Progenitor cell of endocrine pancreas (in vitro differentiated cells): Measurements from ENCODE around the gene PLXND1. TPM values are rescaled to one million over a fixed set of nuclear protein-coding genes. Genes with fewer than 3 reads are reported as not detected.

Experiments used
- DNase-seq: peaks from one replicate; pipeline ENCODE4 v3.0.0; 2021; ENCODE audit warnings: low spot score; ENCODE audit not compliant: unreplicated experiment
- H3K27ac Mint-ChIP-seq: 2 replicates; pipeline ENCODE4 v1.8.0; 2021; ENCODE audit warnings: mild to moderate bottlenecking, moderate library complexity, mixed read lengths
- H3K27me3 Mint-ChIP-seq: 2 replicates; pipeline ENCODE4 v1.8.0; 2021; ENCODE audit warnings: mixed read lengths
- H3K36me3 Mint-ChIP-seq: 2 replicates; pipeline ENCODE4 v1.8.0; 2022; ENCODE audit warnings: mixed read lengths; ENCODE audit not compliant: insufficient read depth
- H3K4me1 Mint-ChIP-seq: 2 replicates; pipeline ENCODE4 v1.8.0; 2021; ENCODE audit warnings: low read depth, mixed read lengths
- H3K4me3 Mint-ChIP-seq: 2 replicates; pipeline ENCODE4 v1.8.0; 2021; ENCODE audit warnings: low read depth, mild to moderate bottlenecking, moderate library complexity, mixed read lengths
- H3K9me3 Mint-ChIP-seq: 2 replicates; pipeline ENCODE4 v1.8.0; 2021; ENCODE audit warnings: low read depth, mixed read lengths
- total RNA-seq: library from RNA; stranded (reverse); gene quantifications from 2 replicates; pipeline ENCODE4 v1.2.1, GENCODE V29; 2021
- TF ChIP-seq, protein P1 (sequence below): fragments of 200-600 bp; sonication (generic); IDR thresholded peaks from one replicate; pipeline ENCODE4 v1.5.0; 2021; ENCODE audit warnings: antibody characterized with exemption, mild to moderate bottlenecking; ENCODE audit not compliant: unreplicated experiment

PLXND1 gene
- total RNA-seq, 1 donor from 2014 or later: 18.0 TPM

DNA sequence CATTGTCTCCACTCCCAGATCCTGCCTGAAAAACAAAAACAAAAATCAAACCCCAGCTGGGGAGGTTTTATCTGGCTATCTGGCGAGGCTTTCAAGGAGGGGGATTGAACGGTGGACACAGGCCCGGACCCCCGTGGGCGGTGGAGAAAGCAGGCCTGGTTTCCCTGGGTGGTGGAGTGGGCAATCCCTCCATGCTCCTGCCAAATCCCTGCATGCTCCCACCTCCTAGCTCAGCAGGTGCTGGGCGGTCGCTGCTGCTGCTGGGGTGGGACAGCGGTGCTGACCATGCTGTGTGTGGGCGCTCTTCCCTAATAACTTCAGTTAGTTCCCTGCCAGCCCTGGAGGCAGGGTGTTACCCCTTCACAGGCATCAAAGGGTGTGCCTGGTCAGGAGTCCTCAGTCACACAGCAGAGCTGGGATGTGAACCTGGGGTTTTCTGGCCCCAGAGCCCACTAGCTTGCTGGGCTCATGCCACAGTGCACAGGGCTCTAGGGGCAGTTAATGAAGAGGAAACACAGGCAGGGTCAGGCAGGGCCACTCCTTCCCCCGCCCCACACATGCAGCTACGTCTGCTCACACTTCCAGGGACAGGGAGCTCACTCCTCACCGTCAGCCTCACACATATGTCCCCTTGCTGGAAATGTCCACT is 15.9 kb upstream of the PLXND1 start:
- TF ChIP-seq, protein P1, sequence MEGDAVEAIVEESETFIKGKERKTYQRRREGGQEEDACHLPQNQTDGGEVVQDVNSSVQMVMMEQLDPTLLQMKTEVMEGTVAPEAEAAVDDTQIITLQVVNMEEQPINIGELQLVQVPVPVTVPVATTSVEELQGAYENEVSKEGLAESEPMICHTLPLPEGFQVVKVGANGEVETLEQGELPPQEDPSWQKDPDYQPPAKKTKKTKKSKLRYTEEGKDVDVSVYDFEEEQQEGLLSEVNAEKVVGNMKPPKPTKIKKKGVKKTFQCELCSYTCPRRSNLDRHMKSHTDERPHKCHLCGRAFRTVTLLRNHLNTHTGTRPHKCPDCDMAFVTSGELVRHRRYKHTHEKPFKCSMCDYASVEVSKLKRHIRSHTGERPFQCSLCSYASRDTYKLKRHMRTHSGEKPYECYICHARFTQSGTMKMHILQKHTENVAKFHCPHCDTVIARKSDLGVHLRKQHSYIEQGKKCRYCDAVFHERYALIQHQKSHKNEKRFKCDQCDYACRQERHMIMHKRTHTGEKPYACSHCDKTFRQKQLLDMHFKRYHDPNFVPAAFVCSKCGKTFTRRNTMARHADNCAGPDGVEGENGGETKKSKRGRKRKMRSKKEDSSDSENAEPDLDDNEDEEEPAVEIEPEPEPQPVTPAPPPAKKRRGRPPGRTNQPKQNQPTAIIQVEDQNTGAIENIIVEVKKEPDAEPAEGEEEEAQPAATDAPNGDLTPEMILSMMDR: no peak
- DNase-seq: no peak

DNA sequence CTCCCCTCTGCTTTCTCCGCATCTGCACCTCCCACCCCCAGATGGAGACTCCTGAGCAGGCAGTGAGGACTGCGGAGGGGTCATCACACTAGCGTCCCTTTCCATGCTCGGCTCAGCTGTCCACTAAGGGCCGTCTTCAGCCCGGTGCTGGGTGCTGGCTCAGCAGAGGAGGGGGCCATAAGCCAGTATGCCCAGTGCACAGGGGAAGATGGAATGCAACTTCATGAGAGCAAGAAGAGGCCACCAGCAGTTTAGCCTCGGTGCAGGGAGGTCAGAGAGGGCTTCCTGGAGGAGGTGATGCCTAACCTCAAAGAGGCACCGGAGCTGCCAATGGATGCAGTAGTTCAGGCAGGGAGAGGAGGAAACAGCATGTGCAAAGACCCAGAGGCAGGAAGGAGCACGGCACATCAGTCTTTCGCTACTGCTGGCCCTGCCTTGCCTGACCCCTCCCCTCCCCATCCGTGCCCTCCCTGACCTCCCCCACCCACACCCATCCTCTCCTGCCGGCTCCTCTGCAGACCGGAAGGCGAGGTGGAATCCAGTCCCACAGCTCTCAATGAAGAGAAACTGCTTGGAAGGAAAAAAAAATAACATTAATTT is 15.2 kb upstream of the PLXND1 start:
- Mint-ChIP-seq H3K27ac (peak overlapping the region; percentile 73), H3K27me3 (peaks cover 4% of the 10 kb centered on the region), H3K4me3 (no peak overlapping the region), H3K9me3 (no peaks in the 10 kb centered on the region), H3K36me3 (no peaks in the 10 kb centered on the region), H3K4me1 (peaks cover 12% of the 10 kb centered on the region)
- TF ChIP-seq, protein P1: no peak
- DNase-seq: no peak

More for the DNA sequence above, 15.9 kb upstream of the PLXND1 start:
- Mint-ChIP-seq H3K4me1 (peaks cover 14% of the 10 kb centered on the region), H3K9me3 (no peaks in the 10 kb centered on the region), H3K36me3 (no peaks in the 10 kb centered on the region), H3K4me3 (no peak overlapping the region), H3K27ac (no peak overlapping the region), H3K27me3 (no peaks in the 10 kb centered on the region)

DNA sequence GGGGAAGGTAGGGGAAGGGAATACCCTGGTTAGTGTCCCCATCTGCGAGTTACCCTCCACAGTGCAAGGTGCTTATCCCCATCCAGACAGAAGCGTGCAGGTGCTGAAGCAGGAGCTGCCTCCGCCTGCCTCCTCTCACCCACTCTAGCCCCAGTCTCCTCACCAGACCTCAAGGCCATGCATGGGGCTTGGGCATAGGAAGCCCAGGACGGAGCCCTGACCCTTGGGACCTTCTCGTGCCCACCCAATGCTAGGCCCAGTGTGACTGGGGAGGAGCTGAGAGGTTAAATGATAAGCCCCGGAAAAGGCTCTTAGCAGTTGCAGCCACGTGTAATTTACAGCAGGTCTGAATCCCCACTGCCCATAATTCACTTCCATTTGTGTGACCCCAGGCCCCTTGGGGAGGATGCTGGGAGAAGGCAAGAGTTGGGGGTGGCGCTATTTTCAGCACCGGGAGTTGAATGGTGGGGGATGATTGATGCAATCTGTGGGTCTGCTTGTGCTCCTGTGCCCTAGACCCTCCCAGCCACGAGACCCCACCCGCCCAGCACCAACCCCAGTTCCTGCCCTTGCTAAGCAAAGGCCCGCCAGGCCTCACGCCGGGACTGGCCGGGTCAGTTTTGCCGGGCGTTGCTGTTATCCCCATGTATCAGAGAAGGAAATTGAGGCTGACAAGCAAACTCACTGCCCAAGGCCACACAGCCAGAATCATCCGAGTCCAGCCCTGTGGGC is 14.5 kb upstream of the PLXND1 start:
- Mint-ChIP-seq H3K9me3 (no peaks in the 10 kb centered on the region), H3K36me3 (no peaks in the 10 kb centered on the region), H3K27ac (peak overlapping the region; percentile 73), H3K4me1 (peaks cover 7% of the 10 kb centered on the region), H3K4me3 (no peak overlapping the region), H3K27me3 (peaks cover 4% of the 10 kb centered on the region)
- no peak for DNase-seq
- TF ChIP-seq, protein P1: no peak

DNA sequence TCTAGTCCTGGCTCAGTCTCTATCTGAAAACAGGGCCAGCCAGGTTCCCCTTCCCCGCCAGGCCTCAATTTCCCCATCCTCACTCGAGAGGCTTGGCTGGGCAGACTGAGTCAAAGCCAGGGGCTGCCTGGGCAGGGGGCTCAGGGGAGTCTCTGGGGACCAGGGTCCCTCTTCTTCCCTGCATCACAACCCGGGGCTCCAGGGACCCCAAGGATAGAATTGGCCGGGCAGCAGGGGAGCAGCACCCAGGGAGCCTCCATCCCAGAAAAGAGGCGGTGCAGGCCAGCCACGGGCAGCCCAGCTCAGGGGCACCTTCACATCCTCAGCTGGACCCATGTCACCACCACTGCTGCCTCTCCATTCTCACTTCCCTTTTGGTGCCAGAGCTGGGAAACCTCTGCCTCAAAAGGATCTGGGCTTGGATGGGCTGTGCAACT is 13.3 kb upstream of the PLXND1 start:
- TF ChIP-seq, protein P1: no peak
- H3K9me3 Mint-ChIP-seq: no peaks in the 10 kb centered on the region
- no peaks in the 10 kb centered on the region for H3K36me3 Mint-ChIP-seq
- H3K4me3 Mint-ChIP-seq: no peak overlapping the region
- H3K27me3 Mint-ChIP-seq: peaks cover 7% of the 10 kb centered on the region
- peaks cover 6% of the 10 kb centered on the region for H3K4me1 Mint-ChIP-seq
- no peak for DNase-seq
- no peak overlapping the region for H3K27ac Mint-ChIP-seq

DNA sequence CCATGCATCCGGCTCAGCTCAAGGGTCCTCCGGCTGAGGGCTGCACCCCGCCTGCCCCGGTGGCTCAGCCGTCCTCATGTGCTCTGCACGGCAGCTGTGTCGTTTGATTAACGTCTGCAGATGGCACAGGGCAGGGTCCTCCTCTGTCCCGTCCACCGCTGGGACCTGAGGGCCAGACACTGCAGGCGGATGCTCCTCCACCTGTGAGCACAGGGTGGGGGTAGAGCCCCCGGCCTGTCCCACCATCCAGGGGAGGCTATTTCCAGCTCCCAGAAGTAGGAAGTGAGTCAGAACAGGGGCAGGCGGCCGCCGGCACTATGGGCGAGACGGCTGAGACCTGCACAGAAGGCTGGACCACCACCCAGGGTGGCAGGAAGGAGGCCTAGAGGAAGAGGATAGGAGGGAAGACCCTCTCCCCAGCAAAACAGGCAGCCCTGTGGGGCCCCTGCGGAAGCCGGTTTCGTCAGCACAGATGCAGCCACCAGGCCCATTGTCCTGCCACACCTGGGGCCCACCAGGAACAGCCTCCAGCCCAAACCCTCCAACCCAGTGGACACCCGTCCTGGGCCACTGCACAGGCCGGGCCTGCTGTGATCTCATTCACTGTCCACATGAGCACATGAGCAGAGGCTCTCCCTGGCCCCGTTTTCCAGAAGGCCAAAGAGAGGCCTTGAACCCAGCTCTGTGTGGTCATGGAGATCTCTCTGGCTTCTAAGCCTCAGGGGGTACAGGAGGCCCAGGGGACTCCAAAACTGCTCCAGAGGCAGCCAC is 12.6 kb upstream of the PLXND1 start:
- Mint-ChIP-seq H3K27me3 (peaks cover 7% of the 10 kb centered on the region), H3K36me3 (no peaks in the 10 kb centered on the region), H3K27ac (no peak overlapping the region), H3K9me3 (no peaks in the 10 kb centered on the region), H3K4me3 (no peak overlapping the region), H3K4me1 (peaks cover 6% of the 10 kb centered on the region)
- TF ChIP-seq, protein P1: no peak
- DNase-seq: no peak
